ENCODE results near the gene TAF1C. TPM values are rescaled to one million over a fixed set of nuclear protein-coding genes. Genes with fewer than 3 reads are reported as not detected.

Gene TAF1C
- total and polyA plus RNA-seq, 10 of the 15 experiments (the other 5 are each of a cell fraction or from before 2014, with no cell fraction given), result 0.98 to 40.1 (median 15.4) TPM

GRCh38 chr16:84132527-84133285 lies 54.2 kb downstream of the TAF1C start (continued):
- peak; percentile 75; the same call in 1 of the 2 replicates for TF ChIP-seq ZBTB40 (IDR thresholded peaks at IDR 0.05; ENCODE audit: borderline replicate concordance)
- no peak for TF ChIP-seq IRF3 (IDR thresholded peaks at IDR 0.05)
- no peak for TF ChIP-seq MAX (IDR thresholded peaks at IDR 0.05; ENCODE audit: low read depth, low read length)
- no peak for TF ChIP-seq MEF2B (IDR thresholded peaks at IDR 0.05; ENCODE audit: partially characterized antibody, poor library complexity, severe bottlenecking)
- no peak for TF ChIP-seq JUNB (IDR thresholded peaks at IDR 0.05)
